ENCODE results near the gene NECTIN3.

GRCh38 chr3:111165411-111165810, 93.8 kb downstream of the NECTIN3 start:
- TF ChIP-seq, protein P1, sequence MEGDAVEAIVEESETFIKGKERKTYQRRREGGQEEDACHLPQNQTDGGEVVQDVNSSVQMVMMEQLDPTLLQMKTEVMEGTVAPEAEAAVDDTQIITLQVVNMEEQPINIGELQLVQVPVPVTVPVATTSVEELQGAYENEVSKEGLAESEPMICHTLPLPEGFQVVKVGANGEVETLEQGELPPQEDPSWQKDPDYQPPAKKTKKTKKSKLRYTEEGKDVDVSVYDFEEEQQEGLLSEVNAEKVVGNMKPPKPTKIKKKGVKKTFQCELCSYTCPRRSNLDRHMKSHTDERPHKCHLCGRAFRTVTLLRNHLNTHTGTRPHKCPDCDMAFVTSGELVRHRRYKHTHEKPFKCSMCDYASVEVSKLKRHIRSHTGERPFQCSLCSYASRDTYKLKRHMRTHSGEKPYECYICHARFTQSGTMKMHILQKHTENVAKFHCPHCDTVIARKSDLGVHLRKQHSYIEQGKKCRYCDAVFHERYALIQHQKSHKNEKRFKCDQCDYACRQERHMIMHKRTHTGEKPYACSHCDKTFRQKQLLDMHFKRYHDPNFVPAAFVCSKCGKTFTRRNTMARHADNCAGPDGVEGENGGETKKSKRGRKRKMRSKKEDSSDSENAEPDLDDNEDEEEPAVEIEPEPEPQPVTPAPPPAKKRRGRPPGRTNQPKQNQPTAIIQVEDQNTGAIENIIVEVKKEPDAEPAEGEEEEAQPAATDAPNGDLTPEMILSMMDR (conservative IDR thresholded peaks at IDR 0.05; ENCODE audit: low read length): no peak
- no peak for TF ChIP-seq EZH2phosphoT487 (IDR thresholded peaks at IDR 0.05; ENCODE audit: borderline replicate concordance, low read depth, low read length)
